ENCODE results near the gene TCEA2. TPM values are rescaled to one million over a fixed set of nuclear protein-coding genes. Genes with fewer than 3 reads are reported as not detected.

The TCEA2 gene
- total RNA-seq, 1 experiment from 2014 or later = 48.3 TPM

DNA sequence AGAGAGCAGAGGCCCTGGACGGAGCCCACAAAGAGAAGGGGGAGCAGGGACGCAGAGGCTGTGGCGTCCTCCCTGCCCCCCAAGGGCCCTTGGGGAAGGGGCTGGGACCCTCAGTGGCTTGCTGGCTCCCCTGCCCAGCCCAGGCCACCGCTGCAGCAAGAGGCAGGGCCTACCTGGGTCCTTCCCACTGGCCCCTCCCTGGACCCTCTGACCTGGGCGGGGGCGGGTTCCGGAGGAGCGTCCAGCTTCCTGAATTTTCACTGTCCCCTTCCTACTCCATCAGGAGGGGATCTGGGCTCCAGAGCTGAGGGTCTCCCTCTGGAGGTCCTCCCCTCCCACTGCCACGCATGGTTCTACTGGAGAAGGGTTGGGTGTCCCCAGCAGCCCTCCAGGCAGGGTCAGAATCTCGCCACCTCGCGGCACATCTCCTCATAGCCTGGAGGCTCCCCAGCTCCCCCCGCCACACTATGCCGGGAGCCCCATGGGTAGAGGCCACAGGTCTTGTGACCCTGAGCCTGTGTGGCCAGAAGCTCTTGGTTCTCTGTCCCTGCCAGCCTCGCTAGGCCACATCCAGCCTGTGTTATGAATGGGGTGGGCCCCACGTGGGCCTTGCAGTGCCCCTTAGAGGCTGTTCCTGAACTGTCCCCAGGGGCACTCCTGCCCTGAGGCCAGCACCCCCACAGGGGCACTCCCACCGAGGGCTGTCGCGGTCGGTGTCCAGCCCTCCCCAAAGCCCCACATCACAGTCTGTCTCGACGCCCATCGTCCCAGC lies 12.6 kb upstream of the TCEA2 start:
- Mint-ChIP-seq H3K27me3 (ENCODE audit: insufficient read depth, unreplicated experiment) (peaks cover 21% of the 10 kb centered on the region), H3K9me3 (ENCODE audit: unreplicated experiment) (no peaks in the 10 kb centered on the region), H3K36me3 (ENCODE audit: insufficient read depth, unreplicated experiment) (peaks cover 6% of the 10 kb centered on the region), H3K27ac (ENCODE audit: unreplicated experiment) (no peak overlapping the region), H3K4me3 (ENCODE audit: unreplicated experiment) (peak overlapping the region; percentile 46), H3K4me1 (ENCODE audit: low read depth, unreplicated experiment) (no peaks in the 10 kb centered on the region)
- ChIA-PET CTCF (interaction anchor here (1.3 to 8.0 kb wide), 2 partner anchors 12 to 33 kb away, joined by 3 to 64 read pairs; no protein-coding TSS in a partner anchor), POLR2A (interaction anchor here (1.3 kb wide), 1 partner anchor 12 kb away, joined by 6 read pairs; the partner anchor contains the start of gene TCEA2)
- BruUV-seq (replicated peaks) = no TSS peak
- TF ChIP-seq, protein P1, sequence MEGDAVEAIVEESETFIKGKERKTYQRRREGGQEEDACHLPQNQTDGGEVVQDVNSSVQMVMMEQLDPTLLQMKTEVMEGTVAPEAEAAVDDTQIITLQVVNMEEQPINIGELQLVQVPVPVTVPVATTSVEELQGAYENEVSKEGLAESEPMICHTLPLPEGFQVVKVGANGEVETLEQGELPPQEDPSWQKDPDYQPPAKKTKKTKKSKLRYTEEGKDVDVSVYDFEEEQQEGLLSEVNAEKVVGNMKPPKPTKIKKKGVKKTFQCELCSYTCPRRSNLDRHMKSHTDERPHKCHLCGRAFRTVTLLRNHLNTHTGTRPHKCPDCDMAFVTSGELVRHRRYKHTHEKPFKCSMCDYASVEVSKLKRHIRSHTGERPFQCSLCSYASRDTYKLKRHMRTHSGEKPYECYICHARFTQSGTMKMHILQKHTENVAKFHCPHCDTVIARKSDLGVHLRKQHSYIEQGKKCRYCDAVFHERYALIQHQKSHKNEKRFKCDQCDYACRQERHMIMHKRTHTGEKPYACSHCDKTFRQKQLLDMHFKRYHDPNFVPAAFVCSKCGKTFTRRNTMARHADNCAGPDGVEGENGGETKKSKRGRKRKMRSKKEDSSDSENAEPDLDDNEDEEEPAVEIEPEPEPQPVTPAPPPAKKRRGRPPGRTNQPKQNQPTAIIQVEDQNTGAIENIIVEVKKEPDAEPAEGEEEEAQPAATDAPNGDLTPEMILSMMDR (IDR thresholded peaks at IDR 0.05; ENCODE audit: insufficient read depth in 1 of 2, low read depth in 1 of 2, low read length in 1 of 2, severe bottlenecking in 1 of 2, unreplicated experiment in 1 of 2) = no peak
- Histone ChIP-seq H3K4me3 (ENCODE audit: low read depth, low read length) (no peak overlapping the region), H3K4me1 (peaks cover 3% of the 10 kb centered on the region), H3K27me3 (replicated peaks; ENCODE audit: control insufficient read depth, insufficient read depth, low read length) (peaks cover 1% of the 10 kb centered on the region), H3K36me3 (ENCODE audit: control insufficient read depth, insufficient read depth, low read length) (no peaks in the 10 kb centered on the region), H3K9me3 (no peaks in the 10 kb centered on the region)
- no peak for DNase-seq
- intact Hi-C loops (cut with micrococcal nuclease; ENCODE audit: unreplicated experiment) = no loop called here

DNA sequence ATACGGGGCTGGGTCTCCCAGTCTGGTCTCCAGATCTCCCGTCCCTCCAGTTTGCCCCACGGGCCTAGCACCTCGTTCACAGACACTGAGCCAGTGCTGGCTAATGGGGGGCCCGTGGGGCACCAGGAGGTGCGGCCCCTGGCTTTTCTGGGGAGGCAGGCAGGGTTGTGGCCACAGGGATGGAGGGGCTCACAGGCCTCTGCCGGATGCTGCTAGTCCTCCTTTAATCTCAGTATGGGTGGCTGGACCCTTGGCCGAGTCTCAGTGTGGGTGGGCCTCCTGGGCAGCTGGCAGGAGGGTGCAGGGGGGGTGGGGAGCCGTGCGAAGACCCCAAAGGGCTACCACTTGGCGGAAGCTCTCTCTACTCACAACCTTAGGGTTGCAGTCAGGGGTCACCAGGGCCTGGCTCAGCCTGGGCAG lies 12.0 kb upstream of the TCEA2 start:
- H3K9me3 Mint-ChIP-seq (ENCODE audit: unreplicated experiment) = no peaks in the 10 kb centered on the region
- DNase-seq = no peak
- H3K4me1 Mint-ChIP-seq (ENCODE audit: low read depth, unreplicated experiment) = no peaks in the 10 kb centered on the region
- intact Hi-C loops (cut with micrococcal nuclease; ENCODE audit: unreplicated experiment) = no loop called here
- H3K27me3 ChIP-seq (replicated peaks; ENCODE audit: control insufficient read depth, insufficient read depth, low read length) = peaks cover 1% of the 10 kb centered on the region
- H3K4me3 ChIP-seq (ENCODE audit: low read depth, low read length) = no peak overlapping the region
- H3K4me1 ChIP-seq = peaks cover 3% of the 10 kb centered on the region; the same call in 1 of the 2 replicates
- ChIA-PET CTCF (interaction anchor here (1.2 to 8.0 kb wide), 3 partner anchors 12 to 71 kb away, joined by 3 to 64 read pairs (median 3); no protein-coding TSS in a partner anchor), POLR2A (interaction anchor here (1.3 kb wide), 1 partner anchor 12 kb away, joined by 6 read pairs; the partner anchor contains the start of gene TCEA2)
- H3K36me3 Mint-ChIP-seq (ENCODE audit: insufficient read depth, unreplicated experiment) = peaks cover 6% of the 10 kb centered on the region
- H3K27me3 Mint-ChIP-seq (ENCODE audit: insufficient read depth, unreplicated experiment) = peaks cover 18% of the 10 kb centered on the region
- TF ChIP-seq, protein P1 (IDR thresholded peaks at IDR 0.05; ENCODE audit: insufficient read depth in 1 of 2, low read depth in 1 of 2, low read length in 1 of 2, severe bottlenecking in 1 of 2, unreplicated experiment in 1 of 2) = no peak
- H3K4me3 Mint-ChIP-seq (ENCODE audit: unreplicated experiment) = peak overlapping the region; percentile 46
- H3K36me3 ChIP-seq (ENCODE audit: control insufficient read depth, insufficient read depth, low read length) = no peaks in the 10 kb centered on the region
- no peaks in the 10 kb centered on the region for H3K9me3 ChIP-seq
- BruUV-seq (replicated peaks) = no TSS peak
- H3K27ac Mint-ChIP-seq (ENCODE audit: unreplicated experiment) = no peak overlapping the region

DNA sequence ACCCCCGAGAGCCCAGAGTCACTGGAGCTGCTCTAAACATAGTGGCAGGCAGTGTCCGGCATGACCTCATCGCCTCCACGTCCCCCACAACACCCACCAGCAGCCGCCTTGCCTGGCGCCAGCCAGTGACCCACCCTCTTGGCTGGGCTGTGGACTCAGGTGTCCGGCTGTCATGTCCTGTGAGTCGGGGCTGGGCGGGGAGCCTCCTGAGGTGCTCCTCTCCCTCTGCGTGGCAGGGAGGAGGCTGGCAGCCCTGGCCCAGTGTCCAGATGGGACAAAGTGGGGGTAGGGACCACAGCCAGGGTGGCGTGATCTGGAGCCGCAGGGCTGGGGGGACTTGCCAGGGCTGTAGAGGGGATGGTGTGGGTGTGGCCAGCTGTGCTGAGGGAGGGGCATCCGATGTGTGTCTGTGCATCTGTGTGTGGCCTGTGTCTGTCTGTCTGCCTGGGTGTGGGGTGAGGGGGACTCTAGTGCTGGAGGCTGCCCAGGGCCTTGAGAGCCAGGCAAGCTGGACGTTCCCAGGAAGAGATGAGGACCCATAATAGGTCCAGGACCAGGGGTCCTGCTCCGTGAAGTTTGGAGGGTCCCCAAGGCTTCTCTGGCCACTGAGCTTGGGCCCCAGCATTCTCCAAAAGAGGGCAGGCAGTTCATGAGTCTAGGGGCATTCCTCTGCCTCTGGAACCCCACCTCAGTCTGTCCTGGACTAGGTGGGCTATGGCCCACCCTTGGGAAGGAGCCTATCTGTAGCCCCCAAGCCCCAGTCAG lies 11.3 kb upstream of the TCEA2 start:
- H3K36me3 Mint-ChIP-seq (ENCODE audit: insufficient read depth, unreplicated experiment) = peaks cover 6% of the 10 kb centered on the region
- no peak overlapping the region for H3K4me3 Mint-ChIP-seq (ENCODE audit: unreplicated experiment)
- H3K27me3 Mint-ChIP-seq (ENCODE audit: insufficient read depth, unreplicated experiment) = peaks cover 11% of the 10 kb centered on the region
- H3K4me1 ChIP-seq = peaks cover 3% of the 10 kb centered on the region; the same call in 1 of the 2 replicates
- BruUV-seq (replicated peaks) = no TSS peak
- TF ChIP-seq, protein P1 (IDR thresholded peaks at IDR 0.05; ENCODE audit: insufficient read depth in 1 of 2, low read depth in 1 of 2, low read length in 1 of 2, severe bottlenecking in 1 of 2, unreplicated experiment in 1 of 2) = no peak
- H3K27ac Mint-ChIP-seq (ENCODE audit: unreplicated experiment) = no peak overlapping the region
- DNase-seq = no peak
- no peaks in the 10 kb centered on the region for H3K9me3 Mint-ChIP-seq (ENCODE audit: unreplicated experiment)
- no peaks in the 10 kb centered on the region for H3K36me3 ChIP-seq (ENCODE audit: control insufficient read depth, insufficient read depth, low read length)
- peaks cover 1% of the 10 kb centered on the region for H3K27me3 ChIP-seq (replicated peaks; ENCODE audit: control insufficient read depth, insufficient read depth, low read length)
- H3K4me1 Mint-ChIP-seq (ENCODE audit: low read depth, unreplicated experiment) = no peaks in the 10 kb centered on the region
- intact Hi-C loops (cut with micrococcal nuclease; ENCODE audit: unreplicated experiment) = no loop called here
- no peaks in the 10 kb centered on the region for H3K9me3 ChIP-seq
- no peak overlapping the region for H3K4me3 ChIP-seq (ENCODE audit: low read depth, low read length)
- ChIA-PET CTCF (interaction anchor here (1.0 to 8.0 kb wide), 3 partner anchors 11 to 71 kb away, joined by 3 to 64 read pairs (median 3); partner anchors contain the start of gene TCEA2), POLR2A (interaction anchor here (1.1 kb wide), 1 partner anchor 11 kb away, joined by 4 read pairs; the partner anchor contains the start of gene TCEA2)
